A172 (cell line): ENCODE data around the gene RPUSD1. TPM values are rescaled to one million over a fixed set of nuclear protein-coding genes. Genes with fewer than 3 reads are reported as not detected.
"Not testable (repeated sequence)": the region's sequence is repeated elsewhere in the genome, so short reads cannot be mapped to it uniquely, and the experiment has no call there.

Experiments used
- DNase-seq: peaks from one replicate; pipeline ENCODE4 v3.0.0-alpha.2; 2015; ENCODE audit warnings: low spot score
- total RNA-seq: library from RNA; depleted of rRNA; stranded (reverse); fragments of >200 nt; shearing (Covaris generic); gene quantifications from 2 replicates; pipeline ENCODE4 v1.2.3, GENCODE V29; 2014

The RPUSD1 gene
- total RNA-seq, 1 experiment from 2014 or later = 58.3 TPM

DNA sequence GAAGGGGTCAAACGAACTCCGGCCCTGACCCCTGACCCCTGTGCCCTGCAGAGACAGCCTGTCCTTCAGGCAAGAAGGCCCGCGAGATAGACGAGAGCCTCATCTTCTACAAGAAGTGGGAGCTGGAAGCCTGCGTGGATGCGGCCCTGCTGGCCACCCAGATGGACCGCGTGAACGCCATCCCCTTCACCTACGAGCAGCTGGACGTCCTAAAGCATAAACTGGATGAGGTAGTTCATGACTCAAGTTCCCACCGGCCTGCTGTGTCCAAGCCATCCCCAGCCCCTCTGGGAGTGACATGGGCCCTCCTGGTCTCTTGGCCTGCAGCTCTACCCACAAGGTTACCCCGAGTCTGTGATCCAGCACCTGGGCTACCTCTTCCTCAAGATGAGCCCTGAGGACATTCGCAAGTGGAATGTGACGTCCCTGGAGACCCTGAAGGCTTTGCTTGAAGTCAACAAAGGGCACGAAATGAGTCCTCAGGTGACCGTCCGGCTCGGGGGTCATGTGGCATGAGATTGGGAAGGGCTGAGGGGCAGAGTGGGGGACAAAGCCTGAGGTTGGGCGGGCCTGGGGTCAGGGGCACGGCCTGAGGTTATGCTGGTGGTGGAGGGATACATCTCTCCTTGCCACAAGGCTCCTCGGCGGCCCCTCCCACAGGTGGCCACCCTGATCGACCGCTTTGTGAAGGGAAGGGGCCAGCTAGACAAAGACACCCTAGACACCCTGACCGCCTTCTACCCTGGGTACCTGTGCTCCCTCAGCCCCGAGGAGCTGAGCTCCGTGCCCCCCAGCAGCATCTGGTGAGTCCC, 22.0 kb downstream of the RPUSD1 start:
- DNase-seq = no peak

DNA sequence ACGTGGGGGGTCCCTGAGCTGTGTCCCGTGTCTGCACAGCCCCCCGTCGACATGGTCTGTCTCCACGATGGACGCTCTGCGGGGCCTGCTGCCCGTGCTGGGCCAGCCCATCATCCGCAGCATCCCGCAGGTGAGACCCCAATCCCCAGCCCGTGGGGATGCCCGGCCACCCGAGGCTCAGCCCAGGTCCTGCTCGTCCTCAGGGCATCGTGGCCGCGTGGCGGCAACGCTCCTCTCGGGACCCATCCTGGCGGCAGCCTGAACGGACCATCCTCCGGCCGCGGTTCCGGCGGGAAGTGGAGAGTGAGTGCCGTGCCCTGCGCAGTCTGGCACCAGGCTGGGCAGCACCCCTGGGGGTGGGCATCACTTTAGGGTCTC, 22.7 kb downstream of the RPUSD1 start:
- DNase-seq = no peak

DNA sequence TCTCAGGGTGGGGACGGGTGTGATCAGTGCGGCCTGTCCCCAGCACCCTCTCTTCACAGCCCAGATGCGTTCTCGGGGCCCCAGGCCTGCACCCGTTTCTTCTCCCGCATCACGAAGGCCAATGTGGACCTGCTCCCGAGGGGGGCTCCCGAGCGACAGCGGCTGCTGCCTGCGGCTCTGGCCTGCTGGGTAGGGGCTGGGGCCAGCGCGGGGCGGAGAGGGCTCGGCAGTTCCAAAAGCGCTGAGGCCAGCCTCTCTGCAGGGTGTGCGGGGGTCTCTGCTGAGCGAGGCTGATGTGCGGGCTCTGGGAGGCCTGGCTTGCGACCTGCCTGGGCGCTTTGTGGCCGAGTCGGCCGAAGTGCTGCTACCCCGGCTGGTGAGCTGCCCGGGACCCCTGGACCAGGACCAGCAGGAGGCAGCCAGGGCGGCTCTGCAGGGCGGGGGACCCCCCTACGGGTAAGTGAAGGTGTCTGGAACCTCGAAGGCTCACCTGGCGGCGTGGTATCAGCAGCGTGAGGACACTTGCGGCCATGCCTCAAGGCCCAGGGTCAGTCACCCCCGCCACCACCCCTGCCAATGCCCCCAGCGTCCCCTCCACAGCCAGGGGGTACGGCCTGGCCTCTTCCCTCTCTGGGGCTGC, 23.2 kb downstream of the RPUSD1 start:
- DNase-seq = no peak

DNA sequence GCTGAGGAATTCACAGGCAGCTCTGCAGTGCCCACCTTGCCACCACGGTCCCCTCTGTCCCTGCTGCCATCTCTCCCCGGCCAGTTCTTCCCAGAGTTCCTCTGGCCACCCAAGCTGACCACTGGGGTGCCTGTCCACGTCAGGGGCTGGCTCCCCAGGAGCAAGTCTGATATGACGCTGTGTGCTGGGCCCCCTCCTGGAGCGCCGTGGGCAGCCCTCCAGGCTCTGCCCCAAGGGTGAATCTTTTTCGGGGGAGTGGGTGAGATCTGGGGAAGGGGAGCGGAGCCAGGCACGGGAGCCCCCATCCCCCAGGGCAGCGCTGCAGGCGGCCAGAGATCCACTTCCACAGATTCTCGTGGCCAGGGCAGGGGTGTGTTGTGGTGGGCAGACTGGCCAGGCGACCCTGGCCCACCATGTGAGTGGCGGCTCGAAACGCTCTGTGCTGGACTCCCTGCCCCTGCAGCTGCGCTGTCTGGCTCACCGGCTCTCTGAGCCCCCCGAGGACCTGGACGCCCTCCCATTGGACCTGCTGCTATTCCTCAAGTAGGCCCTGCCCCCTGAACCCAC, 23.9 kb downstream of the RPUSD1 start:
- no peak for DNase-seq

DNA sequence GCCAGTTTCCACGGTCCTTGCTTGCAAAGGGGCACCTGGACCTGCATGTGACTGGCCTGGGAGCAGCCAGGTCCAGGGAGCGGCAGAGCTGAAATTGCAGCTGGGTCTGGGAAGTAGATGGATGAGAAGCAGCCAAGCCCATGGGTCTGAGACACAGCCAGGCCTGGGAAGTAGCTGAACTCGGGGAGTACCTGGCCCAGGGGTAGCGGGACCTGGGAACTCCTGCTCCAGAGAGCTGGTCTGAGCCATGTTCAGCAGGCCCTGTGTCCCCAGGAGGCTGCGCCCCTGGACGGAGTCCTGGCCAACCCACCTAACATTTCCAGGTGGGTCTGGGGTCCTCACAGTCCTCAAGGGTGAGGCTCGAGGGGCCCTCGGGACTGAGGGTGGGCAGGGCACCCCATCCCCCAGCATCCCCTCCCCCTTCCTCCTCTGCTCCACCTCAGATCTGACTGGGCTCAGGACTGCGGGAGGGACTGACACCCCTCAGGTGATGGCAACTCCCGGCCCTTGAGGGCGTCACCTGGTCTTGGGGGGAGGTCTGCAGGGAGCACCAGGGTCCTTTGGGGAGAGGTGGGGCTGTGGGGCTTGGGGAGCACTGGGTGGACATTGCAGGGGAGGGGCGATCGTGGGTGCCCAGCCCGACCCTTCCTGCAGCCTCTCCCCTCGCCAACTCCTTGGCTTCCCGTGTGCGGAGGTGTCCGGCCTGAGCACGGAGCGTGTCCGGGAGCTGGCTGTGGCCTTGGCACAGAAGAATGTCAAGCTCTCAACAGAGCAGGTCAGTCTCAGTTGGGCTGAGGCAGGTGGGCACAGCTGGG, 24.6 kb downstream of the RPUSD1 start:
- DNase-seq = no peak

DNA sequence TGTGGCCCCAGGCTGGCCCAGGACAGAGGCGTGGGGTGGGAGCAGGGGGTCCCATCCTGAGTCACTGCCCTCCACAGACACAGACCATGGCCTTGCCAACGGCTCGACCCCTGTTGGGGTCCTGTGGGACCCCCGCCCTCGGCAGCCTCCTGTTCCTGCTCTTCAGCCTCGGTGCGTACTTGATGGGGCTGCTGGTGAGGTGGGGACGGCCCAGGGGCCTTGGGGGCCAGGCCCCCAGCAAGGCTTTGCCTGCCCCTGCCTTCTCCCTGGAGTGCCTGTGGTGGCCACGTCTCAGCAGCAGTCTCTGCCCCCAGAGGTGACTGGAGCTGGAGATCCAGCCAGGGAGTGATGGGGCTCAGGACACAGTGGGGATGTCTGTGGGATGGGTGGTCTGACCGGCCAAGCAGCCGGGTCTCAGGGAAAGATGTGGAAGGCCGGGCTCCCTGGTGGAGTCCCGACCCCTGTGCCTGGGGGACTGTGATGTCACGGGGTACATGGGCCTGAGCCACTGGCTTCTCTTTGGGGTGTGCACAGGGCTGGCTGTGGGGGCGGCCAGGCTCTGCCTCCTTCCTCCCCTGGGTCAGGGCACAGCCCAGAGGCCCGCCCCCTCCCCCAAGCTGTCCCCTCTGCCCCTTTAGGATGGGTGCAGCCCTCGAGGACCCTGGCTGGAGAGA, 25.4 kb downstream of the RPUSD1 start:
- DNase-seq = no peak

DNA sequence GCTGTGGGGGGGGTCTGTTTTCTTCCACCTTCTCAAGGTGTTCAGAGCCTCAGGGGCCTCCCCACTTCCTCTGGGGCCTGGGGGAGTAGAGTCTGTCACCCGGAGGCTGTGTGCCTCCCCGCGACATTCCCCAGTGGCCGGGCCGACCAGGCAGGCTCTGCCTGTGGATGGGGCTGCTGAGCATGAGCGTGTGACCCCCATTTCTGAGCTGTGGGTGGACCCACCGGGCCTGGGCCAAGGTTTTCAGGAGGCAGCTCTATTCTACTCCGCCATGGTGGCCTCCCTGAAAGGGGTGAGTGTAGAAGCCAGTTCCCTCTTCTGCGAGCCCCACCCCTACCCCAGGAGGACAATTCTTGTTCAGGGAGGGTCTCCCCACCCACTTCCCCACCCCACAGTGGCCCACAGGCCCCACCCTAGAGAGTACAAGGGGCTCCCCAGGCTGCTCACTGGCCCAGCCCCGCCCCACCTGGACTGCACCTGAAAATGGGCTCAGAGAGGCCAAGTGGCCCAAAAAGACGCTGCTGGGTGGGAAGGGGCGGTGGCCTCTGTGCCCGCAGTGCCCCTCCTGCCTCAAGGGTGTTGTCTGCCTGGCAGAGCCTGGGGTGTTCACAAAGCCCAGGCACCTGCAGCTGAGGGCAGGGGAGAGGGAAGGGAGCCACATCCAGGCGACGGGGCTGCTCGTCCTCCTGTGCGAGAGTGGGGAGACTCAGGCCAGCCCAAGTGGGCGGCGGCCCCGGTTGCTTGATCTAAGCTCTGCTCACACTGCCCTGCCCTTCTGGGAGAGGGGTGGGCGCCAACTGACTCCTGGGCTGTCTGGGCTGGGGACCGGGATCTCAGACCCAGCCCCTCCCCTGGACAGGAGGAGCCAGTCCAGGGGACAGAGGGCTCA, 26.3 kb downstream of the RPUSD1 start:
- no peak for DNase-seq

DNA sequence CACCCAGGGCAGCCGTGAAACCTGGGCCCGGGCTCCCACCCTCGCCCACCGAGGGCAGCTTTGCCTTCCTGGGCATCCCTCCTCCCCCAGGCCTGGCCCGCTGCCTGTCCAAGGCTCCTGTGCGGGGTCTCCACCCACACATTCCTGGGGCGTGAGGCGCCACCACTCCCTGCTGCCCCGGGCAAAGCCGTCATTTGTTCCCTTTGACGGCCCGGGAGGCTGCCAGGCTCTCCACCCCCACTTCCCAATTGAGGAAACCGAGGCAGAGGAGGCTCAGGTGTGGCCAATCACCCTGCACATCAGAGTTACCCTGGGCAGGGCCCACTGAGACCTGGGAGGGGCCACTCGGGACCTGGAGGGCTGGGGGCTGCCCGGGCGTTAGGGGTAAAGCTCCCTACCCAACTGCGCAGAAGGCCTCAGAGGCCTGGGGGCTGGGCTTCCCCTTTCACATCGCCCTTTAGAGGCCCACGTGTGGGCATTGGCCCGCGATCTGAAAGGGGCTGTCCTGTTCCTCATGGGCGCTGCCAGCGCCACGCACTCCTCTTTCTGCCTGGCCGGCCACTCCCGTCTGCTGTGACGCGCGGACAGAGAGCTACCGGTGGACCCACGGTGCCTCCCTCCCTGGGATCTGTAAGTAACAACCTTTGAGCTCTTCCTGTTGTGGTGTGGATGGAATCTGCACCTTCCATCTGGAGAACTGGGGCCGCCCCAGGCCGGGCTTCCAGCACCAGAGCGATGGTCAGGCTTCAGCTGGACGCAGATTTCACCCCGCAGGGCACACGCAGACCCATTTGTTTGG, 27.4 kb downstream of the RPUSD1 start, which contains the start of gene MSLN:
Gene MSLN, plus strand, starts transcription at position 190 of the 799 bp plus-strand sequence. CDS start 1,947 bp downstream, outside the sequence.
- DNase-seq = peak; percentile 64

DNA sequence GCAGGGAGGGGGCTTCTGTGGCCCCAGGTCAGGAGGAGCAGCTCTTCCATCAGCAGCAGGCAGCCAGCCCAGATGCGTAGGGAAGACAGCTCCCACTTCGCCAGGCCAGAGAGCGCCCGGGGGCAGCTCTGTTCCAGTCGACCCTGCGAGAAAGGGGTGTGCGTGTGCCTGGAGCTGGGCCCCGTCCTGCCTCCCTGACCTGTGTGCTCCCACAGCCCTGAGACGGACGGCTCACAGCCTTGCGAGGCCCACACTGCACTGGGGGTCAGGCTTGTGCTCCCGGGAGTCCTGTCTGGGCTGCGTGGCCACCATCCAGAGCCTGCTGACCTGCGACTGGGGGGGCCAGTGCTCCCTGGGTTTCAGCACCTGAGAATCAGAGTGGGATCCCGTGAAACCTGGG, 28.1 kb downstream of the RPUSD1 start:
- DNase-seq = no peak

DNA sequence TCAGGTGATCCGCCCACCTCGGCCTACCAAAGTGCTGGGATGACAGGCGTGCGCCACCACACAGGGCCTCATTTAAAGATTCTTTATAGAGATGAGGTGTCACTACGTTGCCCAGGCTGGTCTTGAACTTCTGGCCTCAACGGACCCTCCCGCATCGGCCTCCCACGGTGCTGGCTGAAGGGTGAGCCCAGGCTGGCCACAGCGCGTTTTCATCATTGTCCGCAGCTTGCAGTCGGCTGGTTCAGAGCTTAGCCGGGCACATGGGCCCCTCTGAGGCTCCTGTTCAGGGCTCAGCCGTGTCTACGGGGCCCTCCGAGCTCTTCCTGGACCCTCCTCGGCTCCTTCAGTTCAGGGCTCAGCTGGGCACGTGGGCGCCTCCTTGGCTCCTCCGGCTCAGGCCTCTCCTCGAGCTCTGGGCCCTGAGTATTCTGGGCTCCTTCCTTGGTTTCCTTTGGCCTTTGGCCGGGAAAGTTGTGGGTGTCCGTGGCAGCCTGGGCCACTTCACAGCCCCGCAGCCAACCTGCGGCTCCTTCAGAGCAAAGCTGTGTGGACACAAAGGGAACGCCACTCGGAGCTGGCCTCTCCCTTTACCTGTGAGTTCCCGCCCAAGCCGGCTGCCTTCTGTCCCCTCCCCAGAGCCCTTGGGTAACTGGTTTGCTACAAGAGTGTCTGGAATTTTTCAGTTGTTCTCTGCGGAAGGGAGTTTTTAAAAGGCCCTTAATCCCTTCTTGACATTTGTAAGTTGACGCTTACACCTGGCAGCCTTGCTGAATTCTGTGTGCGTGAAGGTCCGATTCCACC, 28.9 kb downstream of the RPUSD1 start:
- DNase-seq = no peak

DNA sequence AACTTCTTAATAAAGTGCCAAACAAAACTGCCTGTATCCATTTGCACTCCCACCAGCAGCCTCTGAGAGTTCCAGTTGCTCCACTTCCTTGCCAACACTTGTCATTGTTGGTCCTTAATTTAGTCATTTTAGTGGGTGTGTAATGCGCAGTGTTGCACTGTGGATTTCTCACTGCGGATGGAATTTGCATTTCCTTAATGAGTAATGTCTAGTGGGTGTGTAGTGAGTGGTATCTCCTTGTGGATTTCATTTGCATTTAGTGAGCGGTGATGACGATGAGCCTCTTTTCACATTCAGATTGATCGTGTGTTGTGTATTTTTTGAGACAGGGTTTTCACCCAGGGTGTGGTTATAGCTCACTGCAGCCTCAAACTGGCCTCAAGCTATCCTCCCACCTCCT, 31.8 kb downstream of the RPUSD1 start:
- DNase-seq = no peak

DNA sequence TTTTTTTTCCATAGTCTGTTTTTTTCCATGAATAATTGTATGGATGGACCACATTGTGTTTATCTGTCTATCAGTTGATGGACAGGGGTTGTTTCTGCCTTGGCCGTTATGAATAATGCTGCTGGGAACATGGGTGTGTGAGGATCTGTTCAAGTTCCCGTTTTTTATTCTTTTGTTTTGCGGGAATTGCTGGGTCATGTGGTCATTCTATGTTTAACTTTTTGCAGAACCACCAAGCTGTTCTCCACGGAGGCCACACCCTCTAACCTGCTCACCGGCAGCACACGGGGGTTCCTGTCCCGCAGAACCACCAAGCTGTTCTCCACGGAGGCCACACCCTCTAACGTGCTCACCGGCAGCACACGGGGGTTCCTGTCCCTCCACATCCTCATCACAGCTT, 33.5 kb downstream of the RPUSD1 start:
- DNase-seq = no peak

DNA sequence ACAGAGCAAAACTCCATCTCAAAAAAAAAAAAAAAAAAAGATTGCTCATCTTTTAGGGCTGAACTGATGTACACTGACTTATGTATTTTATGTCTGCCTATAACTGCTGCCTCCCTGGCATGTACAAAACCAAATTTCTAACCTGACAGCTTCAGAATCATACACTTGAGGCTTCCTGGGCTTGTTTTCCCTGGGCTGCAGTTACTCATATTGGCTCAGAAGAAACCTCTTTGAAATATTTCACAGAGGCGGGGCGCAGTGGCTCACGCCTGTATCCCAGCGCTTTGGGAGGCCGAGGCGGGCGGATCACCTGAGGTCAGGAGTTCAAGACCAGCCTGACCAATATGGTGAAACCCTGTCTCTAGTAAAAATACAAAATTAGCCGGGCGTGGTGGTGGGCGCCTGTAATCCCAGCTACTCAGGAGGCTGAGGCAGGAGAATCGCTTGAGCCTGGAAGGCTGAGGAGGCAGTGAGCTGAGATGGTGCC, 34.0 kb downstream of the RPUSD1 start:
- not testable (repeated sequence) for DNase-seq

DNA sequence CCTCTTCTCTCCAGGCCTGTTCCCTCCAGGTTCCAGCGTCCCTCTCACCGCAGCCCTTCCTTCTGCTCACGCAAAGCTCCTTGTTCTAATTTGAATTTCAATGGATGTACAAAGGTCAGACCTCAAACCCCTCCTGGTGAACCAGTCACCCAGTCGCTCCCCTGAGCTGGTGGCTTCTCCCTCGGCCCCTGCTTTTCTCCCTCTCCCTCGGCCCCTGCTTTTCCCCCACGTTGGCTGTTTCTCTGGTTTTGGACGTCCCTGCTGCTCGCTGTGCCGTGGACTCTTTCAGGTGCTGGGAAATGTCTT, 36.2 kb downstream of the RPUSD1 start:
- no peak for DNase-seq

DNA sequence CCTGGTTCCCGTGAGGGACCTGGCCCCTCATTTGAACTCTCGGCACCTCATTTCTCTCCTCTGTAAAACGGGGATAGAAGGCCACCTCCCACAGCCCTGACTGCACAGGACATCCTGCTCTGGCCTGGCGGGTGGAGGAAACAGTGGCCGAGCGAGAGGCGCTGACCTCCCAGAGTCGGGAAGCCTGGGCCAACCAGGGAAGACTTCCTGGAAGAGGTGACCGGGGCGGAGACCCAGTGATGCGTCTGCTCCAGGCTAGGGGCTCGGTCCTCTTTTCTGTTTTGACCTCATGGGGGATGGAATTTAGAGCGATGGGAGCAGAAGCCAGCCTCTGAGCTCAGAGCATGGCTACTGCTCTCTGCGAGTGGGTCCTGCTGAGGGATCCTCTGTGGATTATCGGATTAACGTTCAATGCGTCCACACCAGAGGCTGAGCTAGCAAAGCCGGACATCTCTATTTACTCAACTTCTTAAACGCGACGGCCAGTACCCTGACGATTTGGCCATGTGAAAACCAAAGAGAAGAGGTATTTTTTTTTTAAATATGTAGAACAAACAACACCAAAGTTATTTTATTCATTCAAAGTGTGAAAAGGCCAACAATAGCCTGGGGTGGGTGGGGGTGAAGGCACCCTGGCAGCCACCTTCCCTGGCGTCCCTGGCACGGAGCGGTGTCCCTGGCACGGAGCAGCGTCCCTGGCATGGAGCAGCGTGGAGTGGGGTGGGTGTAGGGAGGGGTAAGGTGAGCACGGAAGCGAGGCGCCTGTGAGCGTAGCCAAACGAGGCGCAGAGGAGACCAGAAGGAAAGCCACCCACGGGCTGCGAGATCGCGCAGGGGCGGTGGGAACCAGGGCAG, 36.8 kb downstream of the RPUSD1 start:
- DNase-seq = no peak

DNA sequence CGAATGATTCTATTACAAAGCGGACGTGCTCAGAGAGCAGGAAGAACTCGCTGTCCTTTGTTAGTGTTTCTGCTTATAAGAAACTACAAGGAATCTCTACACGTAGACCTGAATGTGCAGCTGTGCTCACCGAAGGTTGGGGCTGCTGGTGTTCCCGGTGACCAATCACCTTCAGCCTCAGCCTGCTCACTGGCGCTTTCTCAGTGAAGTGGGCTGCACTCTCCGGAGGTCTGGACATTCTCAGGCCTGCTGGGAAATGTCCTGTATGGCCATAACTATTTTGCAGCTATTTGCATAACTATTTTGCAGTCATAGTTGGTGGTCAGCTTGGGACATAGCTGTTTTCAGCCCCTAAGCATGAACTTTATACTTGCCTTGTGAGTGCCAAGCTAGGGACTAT, 37.7 kb downstream of the RPUSD1 start:
- no peak for DNase-seq

DNA sequence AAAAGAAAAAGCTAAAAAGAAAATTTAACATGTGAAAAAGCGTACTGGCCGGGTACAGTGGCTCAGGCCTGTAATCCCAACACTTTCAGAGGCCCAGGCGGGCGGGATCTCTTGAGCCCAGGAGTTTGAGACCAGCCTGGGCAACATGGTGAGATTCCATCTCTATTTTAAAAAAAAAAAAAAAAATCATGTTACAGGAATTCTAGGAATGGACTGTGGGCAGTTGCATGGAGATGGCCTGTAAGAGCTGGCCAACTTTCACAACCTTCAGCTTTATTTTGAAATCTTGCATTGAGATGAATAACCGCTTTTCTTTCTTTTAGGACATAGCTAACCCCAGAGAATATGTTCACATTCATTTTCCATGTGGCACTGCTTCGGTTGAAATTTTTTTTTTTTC, 39.2 kb downstream of the RPUSD1 start:
- DNase-seq = no peak
